Stimulated activated CD8-positive, alpha-beta memory T cell treated with anti-CD3 and anti-CD28 coated beads, Interleukin-12 subunit alpha, Interleukin-12 subunit beta, amount 100 ng/mL, for 4 hours (primary cell): ENCODE data around the gene NAA35.
"Not testable (repeated sequence)": the region's sequence is repeated elsewhere in the genome, so short reads cannot be mapped to it uniquely, and the experiment has no call there.

Experiments used
- DNase-seq: peaks from one replicate; pipeline ENCODE4 v3.0.0-alpha.2; 2020; ENCODE audit warnings: low read depth

The NAA35 gene

DNA sequence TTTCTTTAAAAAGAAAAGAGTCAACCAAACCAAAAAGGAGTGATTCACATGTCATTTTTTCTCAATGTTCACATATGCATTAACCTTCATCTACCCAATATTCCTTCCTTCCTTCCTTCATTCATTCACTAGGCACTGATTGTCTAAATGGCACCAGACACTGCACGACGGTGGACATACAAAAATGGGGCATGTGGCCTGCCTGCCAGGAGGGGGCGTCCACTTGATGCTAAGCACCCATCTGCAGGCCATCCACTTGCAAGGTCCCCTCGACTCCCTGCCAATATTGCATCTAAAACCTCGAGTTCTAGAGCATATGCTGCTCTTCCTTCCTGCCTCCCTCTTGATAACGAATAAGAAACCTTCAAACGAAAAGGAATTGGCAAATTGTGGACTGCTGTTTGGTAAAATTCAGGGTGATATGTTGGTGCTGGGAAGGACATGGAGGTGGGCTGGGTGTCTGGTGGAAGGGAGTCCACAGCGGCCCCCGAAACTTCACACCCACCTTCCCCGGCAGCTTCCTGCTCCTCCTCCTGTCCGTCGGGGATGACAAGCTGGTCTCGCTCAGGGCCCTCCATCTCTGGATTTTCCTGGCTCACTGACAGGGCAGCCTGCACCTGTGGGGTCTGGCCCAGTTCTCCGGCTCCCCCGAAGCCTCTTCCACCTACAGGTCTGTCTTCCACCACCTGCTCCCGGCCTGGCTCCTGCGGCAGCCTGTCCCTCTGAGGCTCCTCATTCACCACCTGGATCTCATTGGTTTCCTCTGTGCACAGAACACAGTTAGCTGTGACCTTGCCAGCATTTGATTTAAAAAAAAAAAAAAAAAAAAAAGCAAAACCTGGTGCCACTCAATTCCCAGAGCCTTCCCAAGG lies 94.2 kb downstream of the NAA35 start:
- no peak for DNase-seq

DNA sequence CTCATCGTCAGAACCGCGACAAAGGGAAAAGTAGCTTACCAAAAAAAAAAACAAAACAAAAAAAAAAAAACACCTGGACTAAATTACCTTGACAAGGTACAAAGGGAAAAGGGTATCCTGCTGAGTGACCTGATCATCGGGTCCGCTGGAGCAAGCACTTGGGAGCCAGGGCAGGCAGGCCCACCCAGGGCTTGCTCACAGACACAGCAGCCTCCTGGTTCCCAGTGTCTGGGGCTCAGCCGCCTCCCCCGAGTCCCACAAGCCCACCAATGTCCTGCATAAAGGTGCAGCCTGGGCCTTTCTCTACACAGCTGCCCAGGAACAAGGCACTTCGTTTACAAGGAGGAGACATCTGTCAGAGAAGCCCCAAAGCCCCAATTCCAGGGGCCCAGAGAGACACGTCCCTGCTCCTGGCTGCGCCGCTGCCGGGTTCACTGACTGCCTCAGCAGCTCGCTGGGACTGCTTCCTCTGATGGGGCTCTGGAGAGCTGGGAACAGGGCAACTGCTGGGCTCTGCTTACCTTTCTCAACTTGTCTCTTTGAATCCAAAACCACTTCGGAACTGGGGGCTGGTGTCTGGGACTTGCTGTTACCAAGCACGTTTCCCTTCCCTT lies 95.0 kb downstream of the NAA35 start:
- no peak for DNase-seq

- no peak for DNase-seq
Observed at GRCh38 chr9:86036555-86036954, 95.6 kb downstream of the NAA35 start.

DNA sequence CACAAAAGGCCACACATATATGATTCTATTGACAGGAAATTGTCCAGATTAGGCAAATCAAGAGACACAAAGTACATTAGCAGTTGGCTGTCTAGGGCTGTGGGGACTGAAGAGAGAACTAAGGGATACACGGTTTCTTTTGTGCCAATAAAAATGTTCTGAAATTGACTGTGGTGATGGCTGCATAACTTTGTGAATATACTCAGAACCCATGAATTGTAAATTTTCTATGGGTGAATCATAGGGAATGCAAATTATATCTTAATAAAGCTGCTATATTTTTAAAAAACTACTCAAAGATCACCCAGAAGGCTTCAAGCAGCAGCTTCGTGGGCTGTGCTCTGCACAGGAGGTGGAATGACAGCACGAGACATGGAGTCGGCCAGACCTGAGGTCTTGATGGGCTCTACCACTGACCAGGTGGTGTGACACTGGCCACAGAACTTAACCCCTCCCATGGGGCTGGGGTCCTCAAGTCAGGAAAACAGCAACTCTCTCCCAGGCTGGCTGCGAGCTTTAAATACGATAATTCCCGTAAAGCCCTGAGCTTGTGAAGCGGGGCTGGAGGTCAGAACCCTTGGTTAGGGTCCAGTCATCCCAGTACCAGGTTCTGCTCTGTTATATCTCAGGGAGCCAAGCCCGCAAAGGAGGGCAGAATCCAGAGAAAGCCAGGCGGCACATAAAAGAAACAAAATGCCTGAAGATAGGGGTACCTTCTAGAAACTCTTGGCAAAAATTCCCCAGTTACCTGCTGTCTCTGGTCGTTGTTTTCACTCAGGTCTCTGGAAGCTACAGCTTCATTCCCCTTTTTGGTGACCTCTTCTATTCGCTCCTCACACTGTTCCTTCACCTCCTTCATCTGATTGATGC lies 99.3 kb downstream of the NAA35 start:
- DNase-seq = no peak

GRCh38 chr9:86040861-86041155 lies 99.9 kb downstream of the NAA35 start:
- no peak for DNase-seq

- DNase-seq = no peak
Observed at GRCh38 chr9:86041311-86041741, 100.4 kb downstream of the NAA35 start.

DNA sequence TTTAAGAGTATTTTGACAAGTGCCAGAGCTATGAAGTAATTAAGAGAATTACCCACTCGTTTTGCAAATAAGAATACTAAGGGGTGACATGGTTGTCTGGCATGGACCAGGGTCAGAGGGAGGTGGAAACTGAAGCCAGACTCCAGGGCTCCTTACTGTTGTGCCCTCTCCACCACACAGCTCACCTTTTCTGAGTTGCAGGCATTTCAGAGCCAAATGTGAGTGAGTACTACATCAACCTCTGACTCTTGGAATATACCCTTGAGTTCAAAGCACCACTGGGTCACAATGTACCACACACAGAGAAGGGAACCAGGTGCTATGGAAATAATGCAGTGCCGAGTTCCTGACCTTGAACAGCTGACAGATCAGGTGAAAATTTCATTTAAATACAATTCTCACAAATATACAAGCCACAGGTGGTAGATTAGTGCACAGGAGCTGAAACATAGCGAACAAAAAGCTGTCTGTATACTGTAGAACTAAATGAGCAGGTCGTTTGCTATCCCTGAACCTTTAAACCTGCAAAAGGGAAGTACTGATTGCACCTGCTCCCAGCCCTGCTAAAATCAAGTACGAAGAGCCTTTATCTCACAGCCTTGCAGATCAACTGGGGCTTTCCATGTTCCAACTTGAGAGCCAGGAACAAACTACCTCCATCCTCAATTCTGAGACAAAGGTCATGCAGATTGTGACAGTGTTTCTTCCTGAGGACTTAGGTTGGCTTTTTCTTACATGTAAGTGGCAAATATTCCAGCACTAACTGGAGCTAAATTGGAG lies 101.4 kb downstream of the NAA35 start:
- no peak for DNase-seq

GRCh38 chr9:86043586-86043985 lies 102.6 kb downstream of the NAA35 start:
- no peak for DNase-seq

GRCh38 chr9:86043999-86044398 lies 103.1 kb downstream of the NAA35 start:
- no peak for DNase-seq

DNA sequence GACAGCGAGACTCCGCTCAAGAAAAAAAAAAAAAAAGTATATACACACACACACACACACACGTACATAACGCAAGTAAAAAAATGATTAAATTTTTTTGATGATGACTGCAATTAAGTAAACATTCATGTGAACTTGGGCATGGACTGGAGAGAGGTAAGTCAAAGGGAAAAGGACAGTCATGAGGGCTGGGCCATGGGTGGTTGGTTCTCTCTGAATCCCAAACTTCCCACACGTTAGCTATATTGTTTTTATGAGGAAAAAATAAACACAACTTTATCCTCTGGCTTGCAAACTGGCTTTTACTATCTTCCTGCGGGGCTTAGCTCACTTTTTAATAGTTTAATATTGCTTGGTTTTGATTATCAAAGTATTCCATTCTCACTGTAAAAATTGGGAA lies 104.7 kb downstream of the NAA35 start:
- DNase-seq = no peak

GRCh38 chr9:86046071-86046636 lies 105.2 kb downstream of the NAA35 start:
- DNase-seq = no peak

- DNase-seq = no peak
Observed at GRCh38 chr9:86046930-86047341, 106.0 kb downstream of the NAA35 start.

DNA sequence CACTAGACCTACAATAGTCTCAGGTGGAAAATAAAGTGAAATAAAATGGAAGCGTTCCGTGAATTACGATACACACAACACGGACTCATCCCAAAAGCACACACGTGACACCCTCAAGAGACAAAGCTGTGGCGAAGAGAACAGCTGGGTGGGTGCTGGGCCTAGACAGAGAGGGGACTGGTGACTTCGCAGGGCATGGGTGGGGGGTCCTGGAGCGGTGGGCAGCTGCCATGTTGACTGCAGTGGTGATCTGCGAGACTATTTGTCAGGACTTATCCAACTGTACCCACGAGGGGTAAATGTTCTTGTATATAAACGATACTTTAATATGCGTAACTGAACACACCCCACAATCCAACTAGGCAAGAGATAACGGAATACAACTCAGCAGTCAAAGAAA lies 106.4 kb downstream of the NAA35 start:
- no peak for DNase-seq

- DNase-seq = not testable (repeated sequence)
Observed at GRCh38 chr9:86048018-86048742, 107.2 kb downstream of the NAA35 start.

- no peak for DNase-seq
Observed at GRCh38 chr9:86052556-86053468, 111.9 kb downstream of the NAA35 start.

DNA sequence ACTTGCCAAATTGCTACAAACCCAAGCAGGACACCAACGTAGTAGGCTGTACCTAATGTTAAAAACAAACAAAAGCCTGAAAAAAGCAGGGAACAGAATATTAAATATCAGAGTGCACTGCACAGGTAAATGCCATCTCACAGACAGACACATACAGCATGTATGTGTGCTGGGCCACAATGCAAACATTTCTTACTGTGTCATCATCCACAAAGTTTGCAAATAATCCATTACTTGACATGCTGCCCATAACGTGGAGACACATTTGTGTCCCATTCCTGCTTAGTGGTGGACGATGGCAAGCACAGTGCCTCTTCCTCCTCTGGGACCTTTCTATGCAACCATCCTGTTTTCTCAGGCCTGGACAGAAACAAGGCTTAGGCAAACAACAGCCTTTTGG lies 113.7 kb downstream of the NAA35 start:
- no peak for DNase-seq

- DNase-seq = no peak
Observed at GRCh38 chr9:86057491-86057890, 116.5 kb downstream of the NAA35 start.

- DNase-seq = no peak
Observed at GRCh38 chr9:86061972-86062739, 121.2 kb downstream of the NAA35 start.
